Amniotic stem cell (primary cell): ENCODE data around the gene LGALS4.
"Not testable (repeated sequence)": the region's sequence is repeated elsewhere in the genome, so short reads cannot be mapped to it uniquely, and the experiment has no call there.

Experiments
- DNase-seq: peaks from one replicate; lab custom pipeline; 2025; lab: John Stamatoyannopoulos, UW

LGALS4 gene

GRCh38 chr19:38842439-38843174 lies 29.9 kb upstream of the LGALS4 start:
- no peak for DNase-seq

- no peak for DNase-seq
Observed at GRCh38 chr19:38841787-38842438, 29.2 kb upstream of the LGALS4 start.

- no peak for DNase-seq
Observed at GRCh38 chr19:38841180-38841766, 28.5 kb upstream of the LGALS4 start.

- DNase-seq = no peak
Observed at GRCh38 chr19:38840583-38840968, 27.8 kb upstream of the LGALS4 start.

GRCh38 chr19:38839816-38840582 lies 27.3 kb upstream of the LGALS4 start:
- no peak for DNase-seq

GRCh38 chr19:38838986-38839761 lies 26.4 kb upstream of the LGALS4 start:
- DNase-seq = no peak

- DNase-seq = no peak
Observed at GRCh38 chr19:38838208-38838985, 25.7 kb upstream of the LGALS4 start.

GRCh38 chr19:38837656-38838121 lies 24.9 kb upstream of the LGALS4 start:
- DNase-seq = peak; percentile 37

- no peak for DNase-seq
Observed at GRCh38 chr19:38836983-38837626, 24.4 kb upstream of the LGALS4 start.

GRCh38 chr19:38836159-38836982 lies 23.6 kb upstream of the LGALS4 start:
- DNase-seq = no peak

GRCh38 chr19:38834590-38834989 lies 21.8 kb upstream of the LGALS4 start:
- no peak for DNase-seq

GRCh38 chr19:38834104-38834490 lies 21.4 kb upstream of the LGALS4 start:
- DNase-seq = no peak

GRCh38 chr19:38833092-38833425 lies 20.3 kb upstream of the LGALS4 start:
- DNase-seq = no peak

GRCh38 chr19:38831142-38831605 lies 18.4 kb upstream of the LGALS4 start:
- DNase-seq = peak; percentile 83

- no peak for DNase-seq
Observed at GRCh38 chr19:38830039-38830733, 17.4 kb upstream of the LGALS4 start.

- DNase-seq = not testable (repeated sequence)
Observed at GRCh38 chr19:38829203-38829602, 16.5 kb upstream of the LGALS4 start.

- DNase-seq = no peak
Observed at GRCh38 chr19:38826856-38827551, 14.3 kb upstream of the LGALS4 start.

- DNase-seq = not testable (repeated sequence)
Observed at GRCh38 chr19:38825936-38826335, 13.2 kb upstream of the LGALS4 start.
